Activated CD8-positive, alpha-beta T cell treated with anti-CD3 and anti-CD28 coated beads for 36 hours (primary cell): ENCODE results near the gene YY1. TPM values are rescaled to one million over a fixed set of nuclear protein-coding genes. Genes with fewer than 3 reads are reported as not detected.
"Not testable (repeated sequence)": the region's sequence is repeated elsewhere in the genome, so short reads cannot be mapped to it uniquely, and the experiment has no call there.

Source experiments
- ATAC-seq: fragments of 200-7000 bp; cut with Tn5 transposase; one replicate; pipeline ENCODE4 v1.10.0; 2021; ENCODE audit warnings: mild to moderate bottlenecking, moderate library complexity
- CTCF ChIA-PET: fragments of 350-600 bp; sonication (Branson Sonifier 250); formaldehyde crosslinking; loops from one replicate; lab custom pipeline; 2021; ENCODE audit warnings: antibody characterized with exemption; lab: Charles Lee
- POLR2A ChIA-PET: fragments of 350-600 bp; sonication (Branson Sonifier 250); formaldehyde crosslinking; loops from one replicate; lab custom pipeline; 2021; ENCODE audit warnings: antibody characterized with exemption; lab: Charles Lee
- DNase-seq: peaks from one replicate; pipeline ENCODE4 v3.0.0-alpha.2; 2020
- H3K27ac Mint-ChIP-seq: one replicate; pipeline ENCODE4 v1.8.0; 2021; ENCODE audit warnings: mild to moderate bottlenecking, mixed read lengths
- H3K27me3 Mint-ChIP-seq: one replicate; pipeline ENCODE4 v1.8.0; 2021; ENCODE audit warnings: mixed read lengths
- H3K36me3 Mint-ChIP-seq: one replicate; pipeline ENCODE4 v1.8.0; 2021; ENCODE audit warnings: low read depth, mixed read lengths
- H3K4me1 Mint-ChIP-seq: one replicate; pipeline ENCODE4 v1.8.0; 2021; ENCODE audit warnings: low read depth, mixed read lengths
- H3K4me3 Mint-ChIP-seq: one replicate; pipeline ENCODE4 v1.8.0; 2021; ENCODE audit warnings: mild to moderate bottlenecking, moderate library complexity, mixed read lengths
- H3K9me3 Mint-ChIP-seq: one replicate; pipeline ENCODE4 v1.8.0; 2021; ENCODE audit warnings: mixed read lengths
- intact Hi-C: fragments of 100-400 bp; cut with micrococcal nuclease; formaldehyde crosslinking; loops from one replicate; pipeline ENCODE4 v1.10.0; 2022
- total RNA-seq, 2 experiments: library from RNA; stranded (reverse); gene quantifications; one replicate each; pipeline ENCODE4 v1.2.3, GENCODE V29; 2021
- TF ChIP-seq, protein P1 (sequence below): fragments of 200-600 bp; IDR thresholded peaks from one replicate; pipeline ENCODE4 v1.8.0; 2022; ENCODE audit warnings: antibody characterized with exemption, mild to moderate bottlenecking

Gene YY1
- total RNA-seq, 2 experiments from 2014 or later: 105 TPM

DNA sequence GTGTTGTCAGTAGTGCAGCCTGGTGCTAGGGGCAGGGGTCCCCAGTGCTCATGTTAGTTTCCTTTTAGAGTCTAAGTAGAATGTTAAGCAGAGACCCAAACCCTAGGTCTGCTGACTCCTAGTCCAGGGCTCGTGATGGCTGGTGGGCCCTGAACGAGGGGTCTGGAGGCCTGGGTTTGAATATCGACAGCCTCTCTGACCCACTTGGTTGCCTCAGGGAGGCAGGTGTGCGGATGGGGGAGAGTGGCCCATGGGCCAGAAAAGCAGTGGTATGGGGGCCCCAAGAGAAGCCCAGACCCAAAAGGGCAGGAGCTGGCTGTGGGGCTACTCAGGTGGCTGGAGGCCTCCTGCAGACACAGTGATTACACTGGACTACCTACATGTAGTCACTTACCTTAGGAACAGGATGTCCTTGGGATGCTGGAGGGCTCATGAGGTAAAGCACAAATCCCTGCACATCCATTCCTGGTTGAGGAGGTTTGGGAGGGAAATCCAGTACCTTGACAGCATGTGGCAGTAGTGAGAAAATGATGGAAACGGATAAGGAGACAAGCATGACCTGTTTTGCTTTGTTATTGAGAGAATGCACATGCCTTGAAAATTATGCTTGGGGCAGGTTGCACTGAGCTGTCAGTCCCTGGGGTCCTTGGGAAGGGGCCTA is 69.0 kb downstream of the YY1 start:
- intact Hi-C loops: loop anchor here (10.0 kb wide), 1 partner anchor 67 kb away; the partner anchor contains the start of gene WDR25
- POLR2A ChIA-PET: interaction anchor here (0.7 to 1.3 kb wide), 4 partner anchors 9 to 65 kb away, joined by 3 to 6 read pairs (median 4); no protein-coding TSS in a partner anchor
- no peak overlapping the region for H3K27ac Mint-ChIP-seq
- H3K27me3 Mint-ChIP-seq: peaks cover 4% of the 10 kb centered on the region
- CTCF ChIA-PET: interaction anchor here (0.7 kb wide), 1 partner anchor 48 kb away, joined by 3 read pairs; no protein-coding TSS in a partner anchor
- ATAC-seq: no peak
- H3K4me1 Mint-ChIP-seq: peaks cover 15% of the 10 kb centered on the region
- DNase-seq: no peak
- no peaks in the 10 kb centered on the region for H3K36me3 Mint-ChIP-seq
- H3K9me3 Mint-ChIP-seq: no peaks in the 10 kb centered on the region
- peak overlapping the region; percentile 67 for H3K4me3 Mint-ChIP-seq
- TF ChIP-seq, protein P1, sequence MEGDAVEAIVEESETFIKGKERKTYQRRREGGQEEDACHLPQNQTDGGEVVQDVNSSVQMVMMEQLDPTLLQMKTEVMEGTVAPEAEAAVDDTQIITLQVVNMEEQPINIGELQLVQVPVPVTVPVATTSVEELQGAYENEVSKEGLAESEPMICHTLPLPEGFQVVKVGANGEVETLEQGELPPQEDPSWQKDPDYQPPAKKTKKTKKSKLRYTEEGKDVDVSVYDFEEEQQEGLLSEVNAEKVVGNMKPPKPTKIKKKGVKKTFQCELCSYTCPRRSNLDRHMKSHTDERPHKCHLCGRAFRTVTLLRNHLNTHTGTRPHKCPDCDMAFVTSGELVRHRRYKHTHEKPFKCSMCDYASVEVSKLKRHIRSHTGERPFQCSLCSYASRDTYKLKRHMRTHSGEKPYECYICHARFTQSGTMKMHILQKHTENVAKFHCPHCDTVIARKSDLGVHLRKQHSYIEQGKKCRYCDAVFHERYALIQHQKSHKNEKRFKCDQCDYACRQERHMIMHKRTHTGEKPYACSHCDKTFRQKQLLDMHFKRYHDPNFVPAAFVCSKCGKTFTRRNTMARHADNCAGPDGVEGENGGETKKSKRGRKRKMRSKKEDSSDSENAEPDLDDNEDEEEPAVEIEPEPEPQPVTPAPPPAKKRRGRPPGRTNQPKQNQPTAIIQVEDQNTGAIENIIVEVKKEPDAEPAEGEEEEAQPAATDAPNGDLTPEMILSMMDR: no peak

DNA sequence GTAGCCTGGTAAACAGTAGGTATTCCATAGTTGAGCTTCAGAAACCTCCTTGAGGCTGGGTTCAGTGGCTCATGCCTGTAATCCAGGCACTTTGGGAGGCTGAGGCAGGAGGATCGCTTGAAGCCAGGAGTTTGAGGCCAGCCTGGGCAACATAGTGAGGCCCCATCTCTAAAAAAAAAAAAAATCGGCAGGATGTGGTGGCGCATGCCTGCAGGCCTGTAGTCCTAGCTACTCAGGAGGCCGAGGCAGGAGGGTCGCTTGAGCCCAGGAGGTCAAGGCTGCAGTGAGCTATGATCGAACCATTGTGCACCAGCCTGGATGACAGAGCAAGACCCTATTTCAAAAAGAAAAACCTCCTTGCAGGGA is 69.5 kb downstream of the YY1 start:
- H3K9me3 Mint-ChIP-seq: not testable (repeated sequence)
- intact Hi-C loops: loop anchor here (10.0 kb wide), 1 partner anchor 66 kb away; the partner anchor contains the start of gene WDR25
- POLR2A ChIA-PET: interaction anchor here (0.6 to 1.3 kb wide), 4 partner anchors 44 to 64 kb away, joined by 3 to 5 read pairs (median 4); no protein-coding TSS in a partner anchor

DNA sequence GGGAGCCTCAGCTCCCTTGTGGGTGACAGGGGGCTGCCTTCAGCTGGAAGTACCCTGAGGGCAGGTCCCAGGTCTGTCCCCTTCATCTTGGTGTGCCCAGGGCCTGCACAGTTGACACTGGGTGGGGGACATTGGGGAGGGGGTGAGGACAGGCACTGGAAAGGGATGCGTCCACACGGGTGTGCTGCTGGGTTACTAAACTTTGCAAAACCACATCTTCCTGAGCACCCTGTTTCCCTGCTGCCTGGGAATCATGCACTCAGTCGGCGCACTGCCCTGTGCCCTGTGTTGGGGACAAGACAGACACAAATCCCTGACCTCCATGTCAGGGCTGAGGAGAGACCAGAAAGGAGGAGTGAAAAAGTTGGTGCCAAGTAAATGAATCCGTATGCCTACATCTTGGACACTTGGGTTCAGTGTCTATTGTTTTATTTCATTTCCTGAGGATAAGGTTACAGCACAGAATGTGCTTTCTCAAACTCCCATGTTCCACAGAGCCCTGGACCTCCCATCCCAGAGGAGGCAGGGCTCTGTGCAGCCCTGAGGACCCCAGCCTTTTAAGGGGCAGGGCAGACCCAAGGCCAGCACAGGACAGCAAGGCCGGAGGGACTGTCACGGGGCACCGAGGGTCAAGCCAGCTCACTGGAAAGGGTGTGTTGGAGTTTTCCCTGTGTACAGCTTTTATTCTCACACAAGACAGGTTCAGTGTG is 70.2 kb downstream of the YY1 start:
- ATAC-seq: no peak
- POLR2A ChIA-PET: interaction anchor here (0.6 to 1.2 kb wide), 3 partner anchors 52 to 97 kb away, joined by 3 to 7 read pairs (median 5); a partner anchor contains a TSS

More for the DNA sequence above, 69.5 kb downstream of the YY1 start:
- H3K27ac Mint-ChIP-seq, H3K36me3 Mint-ChIP-seq, ATAC-seq, H3K4me3 Mint-ChIP-seq, H3K27me3 Mint-ChIP-seq, DNase-seq: not testable (repeated sequence)
- CTCF ChIA-PET: interaction anchor here (0.7 to 2.0 kb wide), 2 partner anchors 10 to 49 kb away, joined by 3 to 6 read pairs; no protein-coding TSS in a partner anchor
- peaks cover 15% of the 10 kb centered on the region for H3K4me1 Mint-ChIP-seq

GRCh38 chr14:100312110-100312876 is 73.3 kb downstream of the YY1 start:
- ChIA-PET CTCF (interaction anchor here (1.0 to 1.6 kb wide), 2 partner anchors 9 to 26 kb away, joined by 3 to 7 read pairs; no protein-coding TSS in a partner anchor), POLR2A (interaction anchor here (0.7 to 1.2 kb wide), 2 partner anchors 9 to 27 kb away, joined by 3 to 4 read pairs; no protein-coding TSS in a partner anchor)
- H3K36me3 Mint-ChIP-seq, H3K4me1 Mint-ChIP-seq, H3K27ac Mint-ChIP-seq, H3K27me3 Mint-ChIP-seq, DNase-seq, H3K4me3 Mint-ChIP-seq, intact Hi-C loops, H3K9me3 Mint-ChIP-seq, ATAC-seq: not testable (repeated sequence)

More for the DNA sequence above, 70.2 kb downstream of the YY1 start:
- H3K27me3 Mint-ChIP-seq: peaks cover 4% of the 10 kb centered on the region
- CTCF ChIA-PET: interaction anchor here (0.7 to 2.0 kb wide), 5 partner anchors 9 to 81 kb away, joined by 3 to 6 read pairs (median 3); a partner anchor contains a TSS
- TF ChIP-seq, protein P1: no peak
- intact Hi-C loops: loop anchor here (10.0 kb wide), 1 partner anchor 66 kb away; the partner anchor contains the start of gene WDR25
- H3K9me3 Mint-ChIP-seq: no peaks in the 10 kb centered on the region
- no peak overlapping the region for H3K27ac Mint-ChIP-seq
- DNase-seq: no peak
- no peaks in the 10 kb centered on the region for H3K36me3 Mint-ChIP-seq
- H3K4me1 Mint-ChIP-seq: peaks cover 15% of the 10 kb centered on the region
- no peak overlapping the region for H3K4me3 Mint-ChIP-seq

DNA sequence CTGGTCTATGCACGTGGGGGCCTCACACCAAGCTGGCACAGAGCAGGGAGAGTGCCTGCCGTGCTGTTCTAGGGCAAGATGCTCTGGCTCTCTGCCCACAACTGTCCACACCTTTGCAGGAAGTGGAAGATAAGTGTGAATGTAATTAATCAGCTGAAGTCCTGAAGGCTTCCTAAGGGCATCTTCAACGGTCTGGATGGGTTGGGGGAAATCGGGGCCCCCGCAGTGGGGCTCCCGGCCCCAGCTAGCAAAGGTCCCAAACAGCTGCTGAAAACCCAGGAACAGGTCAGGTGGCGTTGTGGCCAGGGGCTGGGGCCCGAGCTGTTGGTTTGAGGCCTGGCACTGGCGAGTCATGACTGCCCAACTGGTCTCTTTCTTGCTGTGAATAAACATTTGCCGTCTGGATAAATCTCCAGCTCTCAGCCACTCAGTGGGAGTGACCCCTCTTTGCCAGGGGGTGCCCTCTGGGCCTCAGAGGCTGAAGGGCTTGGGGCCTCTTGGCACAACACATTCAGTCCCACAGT is 74.0 kb downstream of the YY1 start:
- H3K36me3 Mint-ChIP-seq: no peaks in the 10 kb centered on the region
- ATAC-seq (no peak), DNase-seq (no peak)
- intact Hi-C loops: no loop called here
- H3K4me3 Mint-ChIP-seq: no peak overlapping the region
- ChIA-PET CTCF (interaction anchor here (1.0 to 1.6 kb wide), 5 partner anchors 10 to 72 kb away, joined by 3 to 7 read pairs (median 3); no protein-coding TSS in a partner anchor), POLR2A (interaction anchor here (0.5 to 1.2 kb wide), 3 partner anchors 9 to 28 kb away, joined by 3 to 4 read pairs (median 3); no protein-coding TSS in a partner anchor)
- TF ChIP-seq, protein P1: no peak
- no peaks in the 10 kb centered on the region for H3K9me3 Mint-ChIP-seq
- H3K27me3 Mint-ChIP-seq: peaks cover 1% of the 10 kb centered on the region
- no peak overlapping the region for H3K27ac Mint-ChIP-seq
- peaks cover 7% of the 10 kb centered on the region for H3K4me1 Mint-ChIP-seq
